Tongue (tissue), 2 donors: ENCODE measurements around the gene PFN1. TPM values are rescaled to one million over a fixed set of nuclear protein-coding genes. Genes with fewer than 3 reads are reported as not detected.

Experiments
- DNase-seq: peaks from one replicate; pipeline ENCODE4 v3.0.0-alpha.2; 2015
- total RNA-seq: library from RNA; depleted of rRNA; stranded (reverse); fragments of >200 nt; gene quantifications from one replicate; pipeline ENCODE4 v1.2.3, GENCODE V29; 2014

Gene PFN1
- 168 TPM for total RNA-seq

GRCh38 chr17:4948166-4948930 is at the start of gene PFN1:
PFN1 (minus strand) TSS chr17:4948530; CDS start chr17:4948394, 136 bp downstream.
- peak; percentile 96 for DNase-seq

GRCh38 chr17:4997302-4998026 is 49.1 kb upstream of the PFN1 start, which contains the start of the genes INCA1 and KIF1C:
INCA1 (minus strand) TSS chr17:4997522; CDS start chr17:4994437, 3,085 bp downstream.
KIF1C (plus strand) TSS chr17:4997950; CDS start chr17:5000247, 2,297 bp downstream.
- peak; percentile 97 for DNase-seq

GRCh38 chr17:4994081-4994595 is 45.8 kb upstream of the PFN1 start:
- no peak for DNase-seq

- peak; percentile 47 for DNase-seq
These were observed 39.6 kb upstream of the PFN1 start for GRCh38 chr17:4987767-4988567.

GRCh38 chr17:4986951-4987766 is 38.8 kb upstream of the PFN1 start, which contains the start of gene CAMTA2:
CAMTA2 (minus strand) TSS chr17:4987675; CDS start chr17:4986222, 1,453 bp downstream.
- DNase-seq: peak; percentile 90

GRCh38 chr17:4986403-4986802 is 38.1 kb upstream of the PFN1 start:
- DNase-seq: no peak

- no peak for DNase-seq
These were observed 34.0 kb upstream of the PFN1 start for GRCh38 chr17:4982305-4982704.

- DNase-seq: peak; percentile 87
These were observed 32.4 kb upstream of the PFN1 start for GRCh38 chr17:4980644-4981216.

- DNase-seq: no peak
These were observed 30.4 kb upstream of the PFN1 start for GRCh38 chr17:4978726-4979125.

- no peak for DNase-seq
These were observed 25.9 kb upstream of the PFN1 start for GRCh38 chr17:4974115-4974670.

- no peak for DNase-seq
These were observed 25.2 kb upstream of the PFN1 start for GRCh38 chr17:4973256-4974114.

GRCh38 chr17:4972752-4973151 is 24.4 kb upstream of the PFN1 start:
- no peak for DNase-seq

GRCh38 chr17:4972322-4972721 is 24.0 kb upstream of the PFN1 start:
- no peak for DNase-seq

GRCh38 chr17:4971826-4972225 is 23.5 kb upstream of the PFN1 start:
- DNase-seq: no peak

- DNase-seq: no peak
These were observed 21.9 kb upstream of the PFN1 start for GRCh38 chr17:4970273-4970672.

GRCh38 chr17:4969551-4970173 is 21.3 kb upstream of the PFN1 start:
- DNase-seq: no peak

GRCh38 chr17:4969047-4969550 is 20.8 kb upstream of the PFN1 start:
- DNase-seq: no peak

- peak; percentile 40 for DNase-seq
These were observed 20.2 kb upstream of the PFN1 start for GRCh38 chr17:4968486-4969046.
